Breast epithelium (tissue), 3 donors: ENCODE data around the gene DYNLRB1.

ENCODE experiments used
- POLR2A ChIP-seq: fragments of 450-650 bp; IDR thresholded peaks from one replicate; pipeline ENCODE4 v1.6.1; 2016; ENCODE audit warnings: antibody characterized with exemption, mild to moderate bottlenecking, moderate library complexity
- TF ChIP-seq, protein P1 (sequence below), 3 donors: fragments of 450-650 bp; IDR thresholded peaks; one replicate each; pipeline ENCODE4 v1.5.1; 2016 to 2017; ENCODE audit warnings: antibody characterized with exemption in 3 of 3, mild to moderate bottlenecking in 3 of 3, moderate library complexity in 3 of 3

DNA sequence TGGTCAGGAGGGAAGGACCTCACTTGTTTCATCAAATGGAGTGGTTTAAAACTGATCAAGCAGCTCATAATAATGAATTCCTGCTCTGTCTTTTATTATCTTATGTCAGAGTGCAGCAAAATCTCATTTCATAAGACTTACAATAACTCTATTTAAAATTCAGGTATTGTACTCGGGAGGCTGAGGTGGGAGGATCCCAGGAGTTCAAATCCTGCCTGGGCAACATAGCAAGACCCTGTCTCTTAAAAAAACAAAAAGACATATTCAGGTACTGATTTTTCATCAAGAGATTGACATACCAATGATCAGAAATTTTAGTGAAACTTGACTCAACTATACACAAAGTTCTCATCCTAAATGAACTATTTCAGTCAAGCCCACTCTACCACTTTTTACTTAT lies 5.6 kb upstream of the DYNLRB1 start:
- TF ChIP-seq POLR2A = no peak
- TF ChIP-seq, protein P1, sequence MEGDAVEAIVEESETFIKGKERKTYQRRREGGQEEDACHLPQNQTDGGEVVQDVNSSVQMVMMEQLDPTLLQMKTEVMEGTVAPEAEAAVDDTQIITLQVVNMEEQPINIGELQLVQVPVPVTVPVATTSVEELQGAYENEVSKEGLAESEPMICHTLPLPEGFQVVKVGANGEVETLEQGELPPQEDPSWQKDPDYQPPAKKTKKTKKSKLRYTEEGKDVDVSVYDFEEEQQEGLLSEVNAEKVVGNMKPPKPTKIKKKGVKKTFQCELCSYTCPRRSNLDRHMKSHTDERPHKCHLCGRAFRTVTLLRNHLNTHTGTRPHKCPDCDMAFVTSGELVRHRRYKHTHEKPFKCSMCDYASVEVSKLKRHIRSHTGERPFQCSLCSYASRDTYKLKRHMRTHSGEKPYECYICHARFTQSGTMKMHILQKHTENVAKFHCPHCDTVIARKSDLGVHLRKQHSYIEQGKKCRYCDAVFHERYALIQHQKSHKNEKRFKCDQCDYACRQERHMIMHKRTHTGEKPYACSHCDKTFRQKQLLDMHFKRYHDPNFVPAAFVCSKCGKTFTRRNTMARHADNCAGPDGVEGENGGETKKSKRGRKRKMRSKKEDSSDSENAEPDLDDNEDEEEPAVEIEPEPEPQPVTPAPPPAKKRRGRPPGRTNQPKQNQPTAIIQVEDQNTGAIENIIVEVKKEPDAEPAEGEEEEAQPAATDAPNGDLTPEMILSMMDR (IDR thresholded peaks at IDR 0.05) = no peak
